Mesenchymal stem cell (in vitro differentiated cells and primary cell): Measurements from ENCODE around the gene RHNO1.

ENCODE experiments used
- DNase-seq: peaks from one replicate; pipeline ENCODE4 v3.0.0-alpha.2; 2013
- H2AFZ ChIP-seq: one replicate; pipeline ENCODE4 v1.6.1; 2013; ENCODE audit warnings: low read depth, mild to moderate bottlenecking, control low read depth, inconsistent platforms, low read length, moderate library complexity
- H2AK5ac ChIP-seq: 2 replicates; pipeline ENCODE4 v1.6.1; 2013; ENCODE audit warnings: low read length, moderate library complexity, mild to moderate bottlenecking, inconsistent platforms; ENCODE audit not compliant: severe bottlenecking
- H2BK120ac ChIP-seq: one replicate; pipeline ENCODE4 v1.6.1; 2013; ENCODE audit warnings: low read depth, mild to moderate bottlenecking, inconsistent platforms, low read length, moderate library complexity
- H2BK12ac ChIP-seq, 2 experiments: one replicate each; pipeline ENCODE4 v1.6.1; 2013; ENCODE audit warnings: inconsistent platforms in 2 of 2, low read length in 2 of 2, mild to moderate bottlenecking in 2 of 2, moderate library complexity in 2 of 2, control low read depth in 1 of 2
- H2BK15ac ChIP-seq: one replicate; pipeline ENCODE4 v1.6.1; 2013; ENCODE audit warnings: mild to moderate bottlenecking, low read depth, inconsistent platforms; ENCODE audit not compliant: poor library complexity, severe bottlenecking
- H2BK5ac ChIP-seq: 2 replicates; pipeline ENCODE4 v1.6.1; 2013; ENCODE audit warnings: low read depth, mild to moderate bottlenecking, low read length, control low read depth, inconsistent platforms; ENCODE audit not compliant: poor library complexity, severe bottlenecking
- H3K14ac ChIP-seq, 2 experiments: one replicate each; pipeline ENCODE4 v1.6.1; 2013; ENCODE audit warnings: inconsistent platforms in 2 of 2, low read length in 2 of 2, control low read depth in 1 of 2, mild to moderate bottlenecking in 1 of 2, moderate library complexity in 1 of 2
- H3K18ac ChIP-seq, 2 experiments: one replicate each; pipeline ENCODE4 v1.6.1; 2013; ENCODE audit warnings: inconsistent platforms in 2 of 2, low read length in 2 of 2, control low read depth in 1 of 2, low read depth in 1 of 2, mild to moderate bottlenecking in 1 of 2
- H3K23ac ChIP-seq, 2 experiments: one replicate each; pipeline ENCODE4 v1.6.1; 2013; ENCODE audit warnings: inconsistent platforms in 2 of 2, low read length in 2 of 2, mild to moderate bottlenecking in 2 of 2, moderate library complexity in 2 of 2, control low read depth in 1 of 2
- H3K27ac ChIP-seq: 2 replicates; pipeline ENCODE4 v1.5.1; 2013; ENCODE audit warnings: mild to moderate bottlenecking, moderate library complexity, low read length, control low read depth, inconsistent platforms; ENCODE audit not compliant: poor library complexity, severe bottlenecking
- H3K27me3 ChIP-seq, 2 experiments: 2 replicates each; pipeline versions ENCODE4 v1.6.1 to v1.7.0; 2013; ENCODE audit warnings: low read length in 2 of 2, mild to moderate bottlenecking in 2 of 2, moderate library complexity in 2 of 2, control low read depth in 1 of 2, inconsistent platforms in 1 of 2; ENCODE audit not compliant: control insufficient read depth in 1 of 2, insufficient read depth in 1 of 2
- H3K36me3 ChIP-seq, 2 experiments: 2 replicates each; pipeline versions ENCODE4 v1.6.1 to v1.7.0; 2013; ENCODE audit warnings: low read length in 2 of 2, control low read depth in 1 of 2, inconsistent platforms in 1 of 2, low read depth in 1 of 2, mild to moderate bottlenecking in 1 of 2; ENCODE audit not compliant: insufficient read depth in 2 of 2, control insufficient read depth in 1 of 2
- H3K4ac ChIP-seq, 2 experiments: one replicate each; pipeline ENCODE4 v1.6.1; 2013; ENCODE audit warnings: inconsistent platforms in 2 of 2, low read length in 2 of 2, mild to moderate bottlenecking in 2 of 2, moderate library complexity in 2 of 2, control low read depth in 1 of 2, low read depth in 1 of 2
- H3K4me1 ChIP-seq: 2 replicates; pipeline ENCODE4 v1.6.1; 2013; ENCODE audit warnings: low read depth, low read length, control low read depth; ENCODE audit not compliant: control insufficient read depth, insufficient read depth
- H3K4me2 ChIP-seq: 2 replicates; pipeline ENCODE4 v1.6.1; 2013; ENCODE audit warnings: low read length, mild to moderate bottlenecking, inconsistent platforms; ENCODE audit not compliant: poor library complexity, severe bottlenecking
- H3K4me3 ChIP-seq, 2 experiments: 2 replicates each; pipeline versions ENCODE4 v1.5.1 to v1.7.0; 2013; ENCODE audit warnings: low read length in 2 of 2, mild to moderate bottlenecking in 2 of 2, control low read depth in 1 of 2, low read depth in 1 of 2; ENCODE audit not compliant: insufficient read depth in 1 of 2
- H3K79me1 ChIP-seq: replicated peaks from 2 replicates; pipeline ENCODE4 v1.6.1; 2013; ENCODE audit warnings: mild to moderate bottlenecking, control low read depth, low read length, inconsistent platforms; ENCODE audit not compliant: poor library complexity, severe bottlenecking
- H3K9ac ChIP-seq: 2 replicates; pipeline ENCODE4 v1.7.0; 2013; ENCODE audit warnings: mild to moderate bottlenecking, low read length, moderate library complexity
- H3K9me3 ChIP-seq: 2 replicates; pipeline ENCODE4 v1.7.0; 2013; ENCODE audit warnings: mild to moderate bottlenecking, low read length; ENCODE audit not compliant: control insufficient read depth
- H4K8ac ChIP-seq: one replicate; pipeline ENCODE4 v1.6.1; 2013; ENCODE audit warnings: inconsistent platforms, mild to moderate bottlenecking, low read length, moderate library complexity
- H4K91ac ChIP-seq: one replicate; pipeline ENCODE4 v1.6.1; 2013; ENCODE audit warnings: mild to moderate bottlenecking, low read length, inconsistent platforms
- WGBS: methylation state at CpG from one replicate; pipeline ENCODE4 v1.1.7; 2013; ENCODE audit warnings: mixed read lengths; 5-methylcytosine and 5-hydroxymethylcytosine counted together

The RHNO1 gene

DNA sequence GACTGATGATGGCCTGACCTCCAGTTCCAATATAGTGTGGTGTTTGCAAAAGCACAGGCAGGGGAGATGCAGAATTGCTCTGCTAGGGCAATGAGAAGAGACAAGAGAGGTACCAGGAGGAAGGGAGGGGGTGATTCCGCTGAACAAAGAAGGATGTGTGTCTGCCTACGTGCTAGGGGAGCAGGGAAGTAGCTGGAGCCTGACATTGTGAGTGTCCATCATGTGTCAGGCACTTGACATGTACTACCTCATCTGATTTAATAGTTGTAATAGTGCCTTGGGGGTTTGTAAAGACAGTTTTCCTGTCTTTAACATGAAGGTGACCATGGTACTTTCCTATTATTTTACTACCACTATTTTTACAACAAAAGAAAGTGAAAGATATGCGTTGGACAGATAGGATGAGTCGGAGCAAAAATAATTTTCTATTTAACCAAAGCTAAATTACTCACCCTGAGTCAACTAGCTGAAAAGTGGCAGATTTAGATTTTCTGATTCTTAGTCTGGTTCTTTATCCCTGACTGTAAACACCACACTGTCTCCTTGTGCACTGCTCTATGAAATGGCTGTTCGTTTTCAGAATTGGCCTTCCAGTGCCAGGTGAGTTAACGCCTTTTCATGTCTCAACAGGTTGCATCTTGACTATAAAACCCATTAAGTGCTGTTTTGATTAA is 48.4 kb downstream of the RHNO1 start:
- Histone ChIP-seq H3K4ac (no peak overlapping the region), H3K9me3 (no peaks in the 10 kb centered on the region), H2AK5ac (no peak overlapping the region), H2AFZ (no peak overlapping the region), H3K14ac (no peak overlapping the region), H3K4me1 (peaks cover 1% of the 10 kb centered on the region), H3K36me3 (peaks cover 39 to 74% of the 10 kb centered on the region in 2 experiments), H2BK15ac (no peak overlapping the region), H2BK120ac (no peak overlapping the region), H2BK12ac (no peak overlapping the region), H3K9ac (peak overlapping the region; percentile 61), H3K79me1 (peaks cover 23% of the 10 kb centered on the region), H4K91ac (no peak overlapping the region), H3K18ac (no peak overlapping the region), H3K27me3 (no peaks in the 10 kb centered on the region), H3K23ac (no peak overlapping the region), H3K27ac (no peak overlapping the region), H3K4me2 (no peak overlapping the region), H3K4me3 (peak overlapping the region in 1 of 2 experiments; percentile 61), H4K8ac (no peak overlapping the region), H2BK5ac (no peak overlapping the region)
- no peak for DNase-seq
- 83% methylated on average over 4 of the region's 6 CpGs for WGBS

DNA sequence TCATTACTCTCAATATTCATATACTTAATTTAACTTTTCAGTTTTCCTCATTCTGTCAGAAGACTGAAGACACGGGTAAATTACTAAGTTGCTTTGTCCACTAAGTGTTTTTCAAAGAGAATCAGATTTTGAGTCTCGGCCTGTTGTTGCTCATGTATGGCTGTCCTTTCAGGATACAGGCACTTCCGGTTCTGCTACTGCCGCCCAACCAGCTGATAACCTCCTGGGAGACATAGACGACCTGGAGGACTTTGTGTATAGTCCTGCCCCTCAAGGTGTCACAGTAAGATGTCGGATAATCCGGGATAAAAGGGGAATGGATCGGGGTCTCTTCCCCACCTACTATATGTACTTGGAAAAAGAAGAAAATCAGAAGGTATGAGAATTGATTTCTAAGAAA is 53.8 kb downstream of the RHNO1 start:
- Histone ChIP-seq H3K4me2 (no peak overlapping the region), H3K4me3 (no peak overlapping the region), H2AK5ac (no peak overlapping the region), H3K4me1 (no peaks in the 10 kb centered on the region), H2BK12ac (no peak overlapping the region), H2BK120ac (no peak overlapping the region), H2AFZ (no peak overlapping the region), H3K27me3 (no peaks in the 10 kb centered on the region), H3K23ac (no peak overlapping the region), H2BK15ac (no peak overlapping the region), H3K36me3 (peaks cover 37 to 80% of the 10 kb centered on the region in 2 experiments), H4K91ac (no peak overlapping the region), H4K8ac (no peak overlapping the region), H3K9me3 (no peaks in the 10 kb centered on the region), H3K18ac (no peak overlapping the region), H3K27ac (no peak overlapping the region), H3K4ac (no peak overlapping the region), H3K14ac (no peak overlapping the region), H3K9ac (no peak overlapping the region), H2BK5ac (no peak overlapping the region), H3K79me1 (peaks cover 16% of the 10 kb centered on the region)
- WGBS, result 86% methylated on average over 5 of the region's 8 CpGs
- no peak for DNase-seq

DNA sequence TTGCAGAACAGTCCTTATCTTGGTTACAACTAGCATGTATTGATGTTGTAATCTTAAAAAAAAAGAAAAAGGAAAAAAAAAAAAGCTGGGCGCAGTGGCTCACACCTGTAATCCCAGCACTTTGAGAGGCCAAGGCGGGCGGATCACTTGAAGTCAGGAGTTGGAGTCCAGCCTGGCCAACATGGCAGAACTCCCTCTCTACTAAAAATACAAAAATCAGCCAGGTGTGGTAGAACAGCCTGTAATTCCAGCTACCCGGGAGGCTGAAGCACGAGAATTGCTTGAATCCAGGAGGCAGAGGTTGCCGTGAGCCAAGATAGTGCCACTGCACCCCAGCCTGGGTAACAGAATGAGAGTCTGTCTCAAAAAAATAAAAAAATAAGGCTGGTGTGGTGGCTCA is 56.6 kb downstream of the RHNO1 start:
- H3K9me3 ChIP-seq, result no peaks in the 10 kb centered on the region
- DNase-seq, result no peak
- H3K79me1 ChIP-seq, result peaks cover 8% of the 10 kb centered on the region
- no peak overlapping the region for H4K8ac ChIP-seq
- WGBS, result 98% methylated on average over 6 of the region's 6 CpGs
- H3K4me1 ChIP-seq, result no peaks in the 10 kb centered on the region
- no peak overlapping the region for H2BK5ac ChIP-seq
- H3K27me3 ChIP-seq, result no peaks in the 10 kb centered on the region
- H2BK12ac ChIP-seq, result no peak overlapping the region
- no peak overlapping the region for H3K4me3 ChIP-seq
- H3K27ac ChIP-seq, result no peak overlapping the region
- no peak overlapping the region for H4K91ac ChIP-seq
- no peak overlapping the region for H3K9ac ChIP-seq
- no peak overlapping the region for H2AFZ ChIP-seq
- peaks cover 43 to 81% of the 10 kb centered on the region in 2 experiments for H3K36me3 ChIP-seq
- no peak overlapping the region for H3K4ac ChIP-seq
- H3K4me2 ChIP-seq, result no peak overlapping the region
- H2AK5ac ChIP-seq, result no peak overlapping the region
- no peak overlapping the region for H2BK120ac ChIP-seq
- no peak overlapping the region for H3K14ac ChIP-seq
- no peak overlapping the region for H3K23ac ChIP-seq
- no peak overlapping the region for H3K18ac ChIP-seq
- no peak overlapping the region for H2BK15ac ChIP-seq

DNA sequence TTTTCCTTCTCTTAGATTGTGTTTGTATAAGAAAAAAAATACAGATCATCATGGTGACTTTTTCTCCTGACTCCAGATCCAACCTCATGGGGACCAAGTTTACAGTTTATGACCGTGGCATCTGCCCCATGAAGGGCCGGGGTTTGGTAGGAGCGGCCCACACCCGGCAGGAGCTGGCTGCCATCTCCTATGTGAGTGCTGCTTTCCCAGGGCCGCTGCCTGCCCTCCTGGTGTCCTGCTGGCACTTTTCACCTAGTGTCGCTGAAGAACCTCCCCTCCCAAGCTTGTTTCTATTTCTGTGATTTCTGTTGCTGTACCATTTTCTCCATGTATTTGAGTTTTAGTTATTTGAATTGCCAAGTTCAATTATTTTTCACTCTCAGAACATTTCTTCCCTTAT is 57.3 kb downstream of the RHNO1 start:
- Histone ChIP-seq H2BK12ac (no peak overlapping the region), H3K27ac (no peak overlapping the region), H3K18ac (peak overlapping the region in 1 of 2 experiments; percentile 11), H3K4ac (no peak overlapping the region), H2AK5ac (no peak overlapping the region), H2BK15ac (no peak overlapping the region), H3K14ac (no peak overlapping the region), H3K23ac (no peak overlapping the region), H2BK120ac (no peak overlapping the region), H3K9me3 (no peaks in the 10 kb centered on the region), H3K79me1 (peaks cover 6% of the 10 kb centered on the region), H2BK5ac (no peak overlapping the region), H3K36me3 (peaks cover 47 to 89% of the 10 kb centered on the region in 2 experiments), H4K8ac (no peak overlapping the region), H4K91ac (no peak overlapping the region), H2AFZ (no peak overlapping the region), H3K9ac (no peak overlapping the region), H3K27me3 (no peaks in the 10 kb centered on the region), H3K4me1 (no peaks in the 10 kb centered on the region), H3K4me3 (no peak overlapping the region), H3K4me2 (no peak overlapping the region)
- no peak for DNase-seq
- 86% methylated on average over 5 of the region's 6 CpGs for WGBS
